HG02938 (cell line): ENCODE data around the gene PTPRG.
"Not testable (repeated sequence)": the region's sequence is repeated elsewhere in the genome, so short reads cannot be mapped to it uniquely, and the experiment has no call there.

ENCODE experiments used
- ATAC-seq: cut with Tn5 transposase; IDR thresholded peaks from one replicate; pipeline ENCODE4 v1.9.1; 2021; ENCODE audit warnings: mild to moderate bottlenecking, moderate library complexity; ENCODE audit not compliant: unreplicated experiment

Gene PTPRG

DNA sequence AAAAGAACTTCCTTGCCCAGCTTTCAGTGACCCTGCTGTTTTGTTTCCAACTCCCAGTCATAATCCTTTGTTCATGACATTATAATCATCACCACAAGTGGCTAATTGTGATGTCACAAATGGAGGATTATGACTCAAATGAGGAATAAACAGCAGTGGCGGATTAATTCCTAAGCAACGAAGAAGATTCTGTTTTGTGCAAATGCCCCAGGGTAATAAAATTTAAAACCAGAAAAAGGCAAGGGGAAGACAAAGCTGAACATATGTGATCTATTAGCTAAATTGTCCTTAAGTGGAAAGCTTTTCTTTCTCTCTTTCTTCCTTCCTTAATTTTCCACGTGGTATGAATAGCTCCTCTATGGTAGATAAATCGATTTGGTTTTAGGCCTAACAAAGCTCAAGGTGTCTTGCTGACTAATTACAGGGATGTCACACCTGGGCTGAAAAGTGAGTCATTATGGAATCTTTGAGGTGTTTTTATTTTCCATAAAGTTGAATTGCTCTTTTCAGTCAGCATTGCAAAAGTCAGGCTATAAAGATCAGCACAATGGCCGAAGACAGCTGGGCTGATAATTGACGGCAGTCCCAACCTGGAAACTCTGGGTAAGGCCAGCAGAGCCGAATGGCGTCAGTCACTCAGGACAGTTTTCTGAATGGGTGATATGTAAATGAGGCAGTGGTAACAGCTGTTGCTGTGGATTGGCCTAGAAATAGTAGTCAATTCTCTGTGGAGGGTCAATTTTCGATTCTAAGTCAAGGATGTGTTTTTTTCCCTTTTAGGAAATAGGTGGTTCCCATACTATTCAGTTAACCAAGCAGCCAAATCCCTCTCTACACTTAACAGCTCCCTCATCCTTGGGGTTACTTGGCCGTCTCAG lies 121.5 kb downstream of the PTPRG start:
- no peak for ATAC-seq

DNA sequence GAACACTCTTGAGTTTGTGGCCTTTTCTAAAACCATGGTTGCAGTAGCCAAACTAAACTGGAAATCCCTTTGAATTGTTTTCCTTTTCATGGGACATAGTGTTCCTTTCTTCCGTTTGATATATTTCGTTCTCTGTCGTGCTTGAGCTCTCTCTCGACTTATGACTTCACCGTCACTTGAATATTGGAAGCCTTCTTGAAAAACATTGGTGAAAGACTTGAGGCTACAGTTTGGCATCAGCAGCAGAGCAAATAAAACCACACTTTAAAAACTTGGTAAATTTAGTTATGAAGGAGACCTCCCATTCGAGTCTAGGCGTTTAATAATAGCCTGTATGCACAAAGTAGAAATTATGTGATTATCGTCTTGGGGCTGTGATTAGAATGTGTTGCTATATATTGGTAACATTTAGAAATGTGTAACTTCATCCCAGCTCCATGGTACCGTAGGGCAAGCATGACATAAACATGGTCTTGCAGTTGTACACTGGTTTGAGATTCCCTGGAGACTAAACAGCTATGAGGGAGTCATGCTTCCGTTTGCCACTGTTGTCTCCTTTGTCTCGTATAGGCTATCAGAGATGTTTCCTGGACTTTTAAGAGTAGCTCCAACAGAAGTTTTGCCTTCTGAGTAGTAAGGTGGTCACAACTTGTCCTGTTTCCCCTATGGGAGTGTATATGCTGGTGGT lies 122.3 kb downstream of the PTPRG start:
- no peak for ATAC-seq

DNA sequence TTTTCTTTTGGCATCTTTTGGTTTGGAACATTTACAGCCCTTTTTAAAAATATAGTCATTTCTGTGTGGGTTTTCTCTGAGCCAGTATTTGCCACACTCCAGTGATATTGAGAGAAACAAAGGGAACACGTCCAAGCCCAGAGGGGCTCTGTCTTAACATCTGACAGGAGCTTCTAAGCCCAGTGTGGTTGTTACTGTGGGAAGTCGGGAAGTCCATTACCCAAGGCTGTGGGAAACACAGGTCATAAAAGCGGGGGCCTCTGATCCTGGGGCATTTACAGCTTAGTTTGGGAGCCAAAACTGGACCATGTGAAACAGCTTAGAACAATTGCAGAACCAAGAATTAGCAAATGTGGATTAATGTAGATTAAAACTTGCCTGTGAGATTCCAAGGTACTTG lies 123.0 kb downstream of the PTPRG start:
- ATAC-seq: no peak

DNA sequence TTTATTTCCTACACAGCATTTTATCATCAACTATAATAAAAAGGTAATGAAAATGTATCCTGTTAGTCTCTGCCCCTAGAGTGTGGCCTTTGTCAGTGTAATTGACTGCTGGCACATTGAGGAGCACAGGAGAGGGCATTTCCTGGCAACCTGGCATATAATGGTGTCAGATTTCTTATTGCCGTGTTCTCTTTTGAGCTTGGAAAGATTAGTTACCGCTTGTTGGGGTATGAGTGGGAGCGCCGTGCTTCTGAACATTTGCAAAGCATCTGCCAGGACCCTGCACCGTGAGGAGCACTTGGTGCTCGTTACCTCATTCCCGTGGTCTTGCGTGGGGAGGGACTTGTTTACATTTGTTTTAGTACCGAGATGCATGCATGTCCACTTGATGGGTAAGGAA lies 124.4 kb downstream of the PTPRG start:
- ATAC-seq: no peak

DNA sequence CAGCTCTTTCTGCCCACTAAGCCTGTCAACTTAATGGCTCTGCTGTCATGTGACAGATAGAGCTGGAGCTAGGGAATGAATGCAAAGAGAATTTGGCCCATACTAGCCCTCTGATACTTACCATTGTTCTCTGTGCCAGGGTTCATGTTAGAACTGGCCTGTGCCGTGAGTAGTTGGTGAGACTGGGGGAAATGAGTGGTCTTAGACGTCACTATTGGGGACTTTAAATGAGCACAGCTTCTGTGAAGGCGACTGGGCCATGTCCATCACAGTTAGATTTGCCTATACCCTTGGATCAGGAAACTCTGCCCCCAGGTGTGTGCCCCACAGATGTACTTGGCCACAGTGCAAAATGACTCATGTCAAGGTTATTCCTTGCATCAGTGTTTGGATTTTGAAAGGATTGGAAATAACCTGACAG lies 124.9 kb downstream of the PTPRG start:
- no peak for ATAC-seq

DNA sequence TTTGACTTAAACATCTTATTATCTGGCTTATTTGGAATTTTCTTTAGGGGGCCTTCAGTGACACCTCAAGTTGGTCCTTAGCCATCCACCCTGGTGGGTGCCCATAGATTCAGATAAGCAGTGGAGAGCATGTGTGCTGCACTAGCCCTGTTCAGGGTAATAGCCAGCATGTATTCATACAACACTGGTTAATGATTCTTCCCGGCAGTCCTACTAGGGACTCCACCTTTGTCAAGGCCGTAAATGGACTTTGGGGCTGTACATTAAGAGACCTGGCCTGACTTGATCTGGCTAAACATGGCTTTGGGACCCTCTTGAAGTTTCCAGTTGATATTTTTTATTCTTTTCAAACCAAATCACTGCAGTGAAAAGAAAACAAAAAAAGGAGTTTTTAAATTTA lies 125.8 kb downstream of the PTPRG start:
- no peak for ATAC-seq

DNA sequence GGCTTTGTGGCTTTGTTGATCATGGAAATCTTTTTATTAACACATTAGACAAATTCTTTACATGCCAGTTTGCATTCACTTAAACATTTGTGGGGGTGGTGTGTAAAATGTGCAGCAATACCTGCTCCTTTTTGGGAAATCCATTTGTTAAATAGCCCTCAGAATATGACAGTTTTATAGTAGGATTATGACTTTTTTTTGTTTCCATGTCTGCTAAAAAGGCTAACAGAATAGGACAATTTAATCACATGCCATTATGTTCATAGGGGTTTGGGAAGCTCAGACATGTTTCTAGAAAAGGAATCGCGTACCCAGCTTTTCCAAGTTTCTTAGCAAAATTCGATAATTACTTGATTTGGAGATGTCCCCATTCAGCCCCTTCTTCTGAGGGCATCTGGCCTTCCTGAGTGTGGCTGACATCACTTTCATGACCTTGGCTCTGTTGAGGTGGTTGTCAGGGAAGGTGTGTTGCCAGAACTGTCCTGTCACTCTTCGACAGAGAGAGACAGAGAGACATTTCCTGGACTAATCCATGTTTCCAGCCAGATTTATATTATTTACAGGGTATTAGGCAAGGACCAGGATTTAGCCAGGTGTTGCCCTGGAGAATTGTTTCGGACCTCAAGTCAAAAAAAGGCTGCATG lies 126.4 kb downstream of the PTPRG start:
- no peak for ATAC-seq

DNA sequence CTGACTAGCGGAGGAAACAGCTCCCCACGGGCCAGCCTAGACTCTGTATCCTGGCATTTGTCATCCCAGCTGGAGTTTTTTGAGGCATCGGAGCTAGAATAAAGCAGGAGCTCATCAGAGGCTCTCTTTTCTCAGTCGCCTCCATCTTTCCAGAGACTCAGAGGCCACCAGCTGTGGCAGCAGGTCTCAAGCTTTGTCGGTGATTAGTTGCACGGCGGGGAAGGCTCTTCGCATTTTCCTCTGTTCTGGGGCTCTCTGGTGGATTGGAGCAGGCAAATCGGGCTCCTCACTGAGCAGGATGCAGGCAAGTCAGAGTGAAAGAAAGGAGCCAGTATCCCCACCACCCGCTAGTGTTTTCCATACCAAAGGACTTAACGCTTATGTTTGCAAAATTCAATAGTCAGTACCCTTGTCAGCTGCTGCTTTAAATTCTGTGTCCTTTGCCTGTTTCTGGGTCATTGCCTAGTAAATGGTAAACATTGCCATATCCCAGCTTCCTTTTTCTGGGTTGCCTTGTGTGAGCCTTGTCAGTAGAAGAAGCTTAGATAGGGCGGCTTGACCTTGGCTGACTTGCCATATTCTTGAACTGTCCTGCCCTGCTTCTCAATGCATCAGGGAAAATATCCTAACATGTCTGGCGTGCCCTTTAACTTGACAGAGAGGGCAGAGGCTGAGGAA lies 127.1 kb downstream of the PTPRG start:
- ATAC-seq: no peak

DNA sequence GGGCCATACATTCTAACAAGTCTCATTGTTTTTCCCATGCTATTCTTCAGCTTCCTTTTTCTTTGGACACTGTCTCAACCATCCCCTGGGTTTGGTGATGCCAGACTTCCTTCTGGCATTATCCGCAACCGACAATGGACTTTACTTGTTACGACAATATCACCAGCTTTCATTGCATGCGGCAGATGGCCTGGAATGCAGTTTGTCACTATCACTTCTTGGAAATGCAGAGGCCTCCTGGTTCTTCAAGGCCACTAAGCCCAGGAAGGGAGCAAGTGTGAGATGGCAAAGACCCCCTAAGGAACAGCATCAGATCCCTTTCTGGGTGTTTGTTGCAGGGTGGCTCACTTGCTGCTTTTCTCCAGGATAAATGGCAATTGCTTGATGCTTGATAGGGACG lies 128.6 kb downstream of the PTPRG start:
- no peak for ATAC-seq

DNA sequence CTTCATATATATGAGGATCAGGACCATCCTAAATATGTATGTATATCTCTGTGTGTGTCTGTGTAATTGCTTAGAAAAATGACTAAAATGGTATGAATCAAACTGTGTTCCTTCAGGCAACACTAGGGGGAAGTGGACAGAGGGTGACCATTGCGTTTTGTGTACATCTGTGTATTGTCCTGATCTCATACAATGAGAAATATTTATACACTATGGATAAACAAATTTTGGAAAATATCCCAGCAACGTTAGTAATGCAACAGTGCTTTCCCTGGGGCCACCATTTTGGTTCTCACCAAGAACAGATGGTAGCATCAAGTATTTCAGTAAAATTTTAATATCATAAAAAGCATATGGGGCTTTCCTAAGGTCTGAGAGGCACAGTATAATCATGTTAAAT lies 130.1 kb downstream of the PTPRG start:
- ATAC-seq: no peak

DNA sequence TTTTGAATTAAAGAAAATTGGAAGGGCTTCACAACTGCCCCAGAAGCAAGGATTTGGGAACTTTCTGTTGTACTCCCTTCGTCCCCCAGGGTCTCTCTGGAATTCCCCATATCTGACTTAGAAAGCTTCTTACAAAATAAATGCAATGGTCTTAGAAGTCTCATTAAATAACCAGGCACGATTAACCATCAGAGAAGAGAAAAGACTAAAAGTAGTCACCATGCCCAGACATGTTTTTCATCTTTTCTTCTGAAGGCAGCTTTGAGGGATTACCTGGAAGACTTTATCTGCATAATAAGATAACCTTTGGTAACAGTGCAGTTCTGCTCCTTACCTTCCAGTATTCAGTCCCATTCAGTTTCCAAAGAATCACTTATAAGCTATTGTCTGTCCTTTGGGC lies 135.9 kb downstream of the PTPRG start:
- ATAC-seq: no peak

DNA sequence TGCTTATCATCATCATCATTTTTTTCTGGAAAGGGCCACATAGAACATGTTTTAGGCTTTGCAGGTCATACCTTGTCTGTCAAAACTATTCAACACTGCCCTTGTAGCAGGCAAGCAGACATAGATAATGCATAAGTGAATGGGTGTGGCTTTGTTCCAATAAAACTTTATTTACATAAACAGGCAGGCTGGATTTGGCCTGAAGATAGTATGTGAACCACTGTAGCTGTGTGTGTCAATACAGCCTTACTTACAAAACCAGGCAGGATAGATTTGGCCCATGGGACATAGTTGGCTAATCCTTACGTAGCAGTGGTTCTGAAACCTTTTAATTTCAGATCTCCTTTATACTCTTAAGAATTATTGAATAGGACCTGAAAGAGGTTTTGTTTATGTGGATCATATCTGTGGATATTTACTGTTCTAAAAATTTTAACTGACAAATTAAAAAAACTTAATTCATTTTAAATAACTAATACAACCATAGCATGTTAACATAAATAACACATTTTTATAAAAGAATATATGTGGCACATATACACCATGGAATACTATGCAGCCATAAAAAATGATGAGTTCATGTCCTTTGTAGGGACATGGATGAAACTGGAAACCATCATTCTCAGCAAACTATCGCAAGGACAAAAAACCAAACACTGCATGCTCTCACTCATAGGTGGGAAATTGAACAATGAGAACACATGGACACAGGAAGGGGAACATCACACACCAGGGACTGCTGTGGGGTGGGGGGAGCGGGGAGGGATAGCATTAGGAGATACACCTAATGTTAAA lies 137.1 kb downstream of the PTPRG start:
- ATAC-seq: not testable (repeated sequence)

DNA sequence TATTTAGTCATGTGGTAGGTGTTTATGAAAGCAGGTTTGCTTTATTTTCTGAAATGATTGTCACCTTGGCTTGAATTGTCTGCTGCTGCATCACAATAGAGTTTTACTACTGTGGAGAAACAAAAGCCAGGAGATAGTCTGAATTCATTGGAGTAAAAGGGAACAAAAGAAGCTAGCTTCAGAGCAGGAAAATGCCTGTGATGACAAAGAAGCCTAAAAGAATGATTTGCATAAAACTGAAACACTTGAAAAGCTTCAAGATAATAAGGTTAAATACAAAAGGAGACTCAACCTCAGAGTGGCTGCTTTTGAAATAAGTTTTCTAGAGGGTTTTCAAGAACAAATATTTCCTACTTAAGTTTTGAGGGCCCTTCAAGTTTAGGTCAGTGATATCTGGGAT lies 138.3 kb downstream of the PTPRG start:
- ATAC-seq: no peak

DNA sequence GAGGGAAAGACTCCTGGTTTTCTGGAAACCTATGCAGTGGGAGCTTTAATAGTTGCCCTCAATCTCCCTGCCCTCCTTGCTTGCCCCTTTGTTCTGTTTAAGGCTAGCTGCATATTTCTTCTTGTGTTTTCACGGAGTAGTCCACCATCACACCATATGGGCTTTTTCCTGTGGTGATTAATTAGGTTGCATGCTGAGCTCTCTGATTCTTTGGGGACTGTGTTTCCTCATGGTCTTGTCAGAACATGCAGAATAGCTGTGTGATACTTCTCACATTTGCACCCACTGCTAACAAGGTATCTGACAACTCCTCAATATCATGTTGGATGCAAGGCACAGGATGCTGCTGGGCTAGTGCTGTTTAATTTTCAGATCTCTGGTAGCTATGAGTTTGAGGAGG lies 139.6 kb downstream of the PTPRG start:
- no peak for ATAC-seq

DNA sequence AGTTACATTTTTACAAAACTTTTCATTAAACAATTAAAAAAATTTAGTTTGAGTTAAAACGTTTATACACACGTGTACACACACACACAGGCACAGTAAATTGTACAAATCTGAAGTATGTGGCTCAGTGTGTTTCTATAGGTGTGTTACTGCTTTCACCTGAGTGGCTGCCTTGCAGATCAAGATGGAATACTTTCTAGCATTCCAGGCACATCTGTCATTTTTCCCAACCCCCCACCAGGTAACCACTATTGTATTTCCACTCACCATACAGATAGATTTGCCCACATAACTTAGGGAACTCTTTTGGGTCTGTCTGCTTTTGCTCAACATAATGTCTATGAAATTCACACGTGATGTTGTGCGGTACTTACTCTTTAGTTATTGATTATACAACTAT lies 141.1 kb downstream of the PTPRG start:
- no peak for ATAC-seq

DNA sequence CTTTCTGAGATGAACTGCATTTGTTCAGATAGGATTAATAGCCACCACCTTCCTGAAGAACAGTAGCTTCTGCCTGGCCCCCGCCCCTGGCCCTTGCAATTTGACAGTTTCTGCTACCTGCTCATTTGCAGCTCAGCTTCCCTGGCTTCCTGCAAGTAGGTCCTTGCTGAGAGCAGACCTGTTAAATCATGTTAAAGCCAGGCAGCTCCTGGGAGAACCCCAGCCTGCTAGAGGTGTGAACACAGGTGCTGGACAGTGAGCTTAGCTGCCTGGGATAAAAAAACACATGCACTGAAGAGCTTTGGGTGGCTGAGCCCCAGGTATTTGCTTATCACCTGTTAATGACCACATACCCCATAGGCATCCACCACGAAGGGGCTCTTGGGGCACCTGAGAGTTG lies 143.4 kb downstream of the PTPRG start:
- ATAC-seq: no peak

DNA sequence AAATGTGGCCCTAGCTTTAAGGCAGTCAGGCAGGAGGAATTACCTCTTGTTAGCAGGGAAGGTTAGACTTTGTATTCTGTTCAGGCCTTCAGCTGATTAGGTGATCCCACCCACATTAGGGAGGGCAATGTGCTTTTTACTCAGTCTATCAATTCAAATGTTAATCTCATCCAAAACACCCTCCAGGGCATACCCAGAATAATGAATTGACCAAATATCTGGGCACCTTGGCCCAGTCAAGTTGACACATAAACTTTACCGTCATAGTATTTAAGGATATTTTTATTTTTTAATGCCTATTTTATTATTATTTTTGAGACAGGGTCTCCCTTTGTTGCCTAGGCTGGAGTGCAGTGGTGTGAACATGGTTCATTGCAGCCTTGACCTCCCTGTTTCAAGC lies 146.1 kb downstream of the PTPRG start:
- no peak for ATAC-seq

DNA sequence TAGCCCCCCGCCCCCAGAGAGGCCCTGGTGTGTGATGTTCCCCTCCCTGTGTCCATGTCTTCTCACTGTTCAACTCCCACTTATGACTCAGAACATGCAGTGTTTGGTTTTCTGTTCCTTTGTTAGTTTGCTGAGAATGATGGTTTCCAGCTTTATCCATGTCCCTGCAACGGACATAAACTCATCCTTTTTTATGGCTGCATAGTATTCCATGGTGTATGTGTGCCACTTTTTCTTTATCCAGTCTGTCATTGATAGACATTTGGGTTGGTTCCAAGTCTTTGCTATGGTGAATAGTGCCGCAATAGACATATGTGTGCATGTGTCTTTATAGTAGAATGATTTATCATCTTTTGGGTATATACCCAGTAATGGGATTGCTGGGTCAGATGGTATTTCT lies 149.5 kb downstream of the PTPRG start:
- ATAC-seq: not testable (repeated sequence)

DNA sequence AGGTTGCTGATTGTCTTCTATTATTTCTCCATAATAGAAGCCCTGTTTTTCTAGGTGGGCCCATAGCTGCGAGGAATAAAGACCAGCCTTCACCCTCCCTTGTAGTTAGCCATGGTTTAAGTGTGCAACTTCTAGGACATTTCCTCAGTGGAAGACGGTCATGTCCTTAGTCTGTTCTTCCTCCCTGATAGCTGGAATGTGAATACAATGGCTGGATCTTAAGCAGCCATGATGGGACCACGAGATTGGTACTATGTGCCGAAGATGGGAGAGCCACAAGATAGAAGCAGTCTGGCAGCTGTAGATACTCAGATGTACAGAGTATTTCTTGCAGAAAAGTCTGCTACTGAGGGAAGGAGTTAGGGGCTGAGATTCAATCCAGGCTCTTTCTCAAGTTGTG lies 152.9 kb downstream of the PTPRG start:
- no peak for ATAC-seq

DNA sequence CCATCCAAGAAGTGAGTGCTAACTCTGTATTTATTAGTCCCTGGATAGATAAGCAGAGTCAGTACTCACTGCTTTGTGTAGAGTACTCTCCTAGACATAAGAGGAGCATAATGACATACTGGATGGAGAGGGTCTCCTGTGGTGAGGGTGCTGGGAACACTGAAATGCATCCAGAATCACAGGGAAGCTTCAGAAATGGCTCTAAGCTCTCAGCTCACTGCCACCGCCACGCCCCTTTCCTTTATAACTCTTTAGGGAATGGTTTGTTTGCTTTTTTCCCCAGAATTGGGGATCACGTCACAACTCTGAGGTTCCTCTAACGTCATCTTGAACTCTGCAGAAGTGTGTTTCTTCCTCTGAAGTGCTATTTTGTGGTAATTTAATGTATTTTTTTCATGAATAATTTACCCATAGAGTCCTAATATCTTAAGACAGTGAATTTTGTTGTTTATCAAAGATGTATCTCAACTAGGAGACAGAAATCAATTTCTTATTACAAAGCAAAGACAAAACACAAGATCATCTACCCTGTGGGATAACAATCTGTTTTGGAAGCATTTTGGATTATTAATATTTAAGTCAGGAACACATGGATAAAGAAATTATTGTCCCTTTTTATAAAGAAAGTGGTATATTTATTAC lies 154.6 kb downstream of the PTPRG start:
- no peak for ATAC-seq
